ENCODE measurements around the gene HMG20A. TPM values are rescaled to one million over a fixed set of nuclear protein-coding genes. Genes with fewer than 3 reads are reported as not detected.
"Not testable (repeated sequence)": the region's sequence is repeated elsewhere in the genome, so short reads cannot be mapped to it uniquely, and the experiment has no call there.

The HMG20A gene
- total RNA-seq, 2 donors from 2014 or later: 15.9 to 51.4 TPM

DNA sequence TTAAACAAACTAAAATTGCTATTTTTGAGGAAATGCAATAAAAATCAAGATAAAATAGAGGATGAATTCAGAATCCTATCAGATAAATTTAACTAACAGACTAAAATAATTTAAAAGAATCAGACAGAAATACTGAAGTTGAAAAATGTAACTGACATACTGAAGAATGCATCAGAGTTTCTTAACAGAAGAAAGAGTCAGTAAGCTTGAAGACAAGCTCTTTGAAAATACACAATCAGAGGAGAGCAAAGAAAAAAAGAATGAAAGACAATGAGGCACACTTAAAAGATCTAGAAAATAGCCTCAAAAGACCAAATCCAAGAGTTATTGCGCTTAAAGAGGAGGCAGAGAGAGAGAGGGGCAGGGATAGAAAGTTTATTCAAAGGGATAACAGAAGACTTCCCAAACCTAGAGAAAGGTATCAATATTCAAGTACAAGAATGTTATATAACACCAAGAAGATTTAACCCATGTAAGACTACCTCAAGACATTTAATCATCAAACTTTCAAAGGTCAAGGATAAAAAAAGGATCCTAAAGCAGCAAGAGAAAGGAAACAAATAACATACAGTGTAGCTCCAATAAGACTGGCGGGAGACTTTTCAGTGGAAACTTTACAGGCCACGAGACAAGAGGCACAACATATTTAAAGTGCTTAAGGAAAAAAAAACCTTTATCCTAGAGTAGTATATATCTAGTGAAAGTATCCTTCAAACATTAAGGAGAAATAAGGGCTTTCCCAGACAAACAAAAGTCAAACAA lies 25.5 kb upstream of the HMG20A start:
- 96% methylated on average over 3 of the region's 3 CpGs for WGBS

DNA sequence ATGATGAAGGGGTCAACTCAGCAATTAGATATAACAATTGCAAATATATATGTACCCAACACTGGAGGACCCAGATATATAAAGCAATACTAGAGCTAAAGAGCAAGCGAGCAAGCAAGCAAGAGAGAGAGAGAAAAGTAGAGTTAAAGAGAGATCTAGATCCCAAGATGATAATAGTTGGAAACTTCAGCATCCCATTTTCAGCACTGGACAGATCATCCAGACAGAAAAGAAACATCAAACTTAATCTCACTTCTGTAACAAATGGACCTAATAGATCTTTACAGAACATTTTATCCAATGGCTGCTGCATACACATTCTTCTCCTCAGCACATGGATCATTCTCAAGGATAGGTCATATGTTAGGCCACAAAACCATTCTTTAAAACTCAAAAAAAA lies 24.0 kb upstream of the HMG20A start:
- H3K36me3 ChIP-seq: no peaks in the 10 kb centered on the region
- WGBS: 98% methylated on average over 1 of the region's 1 CpG
- H3K27me3 ChIP-seq (replicated peaks; ENCODE audit: insufficient read depth): no peaks in the 10 kb centered on the region
- TF ChIP-seq POLR2A (IDR thresholded peaks at IDR 0.05) (no peak), POLR2AphosphoS5 (IDR thresholded peaks at IDR 0.05) (no peak)
- TF ChIP-seq, protein P1, sequence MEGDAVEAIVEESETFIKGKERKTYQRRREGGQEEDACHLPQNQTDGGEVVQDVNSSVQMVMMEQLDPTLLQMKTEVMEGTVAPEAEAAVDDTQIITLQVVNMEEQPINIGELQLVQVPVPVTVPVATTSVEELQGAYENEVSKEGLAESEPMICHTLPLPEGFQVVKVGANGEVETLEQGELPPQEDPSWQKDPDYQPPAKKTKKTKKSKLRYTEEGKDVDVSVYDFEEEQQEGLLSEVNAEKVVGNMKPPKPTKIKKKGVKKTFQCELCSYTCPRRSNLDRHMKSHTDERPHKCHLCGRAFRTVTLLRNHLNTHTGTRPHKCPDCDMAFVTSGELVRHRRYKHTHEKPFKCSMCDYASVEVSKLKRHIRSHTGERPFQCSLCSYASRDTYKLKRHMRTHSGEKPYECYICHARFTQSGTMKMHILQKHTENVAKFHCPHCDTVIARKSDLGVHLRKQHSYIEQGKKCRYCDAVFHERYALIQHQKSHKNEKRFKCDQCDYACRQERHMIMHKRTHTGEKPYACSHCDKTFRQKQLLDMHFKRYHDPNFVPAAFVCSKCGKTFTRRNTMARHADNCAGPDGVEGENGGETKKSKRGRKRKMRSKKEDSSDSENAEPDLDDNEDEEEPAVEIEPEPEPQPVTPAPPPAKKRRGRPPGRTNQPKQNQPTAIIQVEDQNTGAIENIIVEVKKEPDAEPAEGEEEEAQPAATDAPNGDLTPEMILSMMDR (IDR thresholded peaks at IDR 0.05): no peak
- DNase-seq (ENCODE audit: low spot score): no peak
- no peaks in the 10 kb centered on the region for H3K9me3 ChIP-seq
- intact Hi-C loops (cut with DNase I): no loop called here
- H3K4me1 ChIP-seq (replicated peaks): no peaks in the 10 kb centered on the region
- no peak overlapping the region for H3K4me3 ChIP-seq
- H3K27ac ChIP-seq: no peak overlapping the region

More for the DNA sequence above, 25.5 kb upstream of the HMG20A start:
- Histone ChIP-seq H3K27ac (no peak overlapping the region), H3K27me3 (replicated peaks; ENCODE audit: insufficient read depth) (no peaks in the 10 kb centered on the region), H3K36me3 (no peaks in the 10 kb centered on the region), H3K4me1 (replicated peaks) (no peaks in the 10 kb centered on the region), H3K4me3 (no peak overlapping the region), H3K9me3 (no peaks in the 10 kb centered on the region)
- TF ChIP-seq POLR2AphosphoS5 (IDR thresholded peaks at IDR 0.05) (no peak), POLR2A (IDR thresholded peaks at IDR 0.05) (no peak)
- TF ChIP-seq, protein P1 (IDR thresholded peaks at IDR 0.05): no peak
- no peak for DNase-seq (ENCODE audit: low spot score)
- intact Hi-C loops (cut with DNase I): no loop called here

DNA sequence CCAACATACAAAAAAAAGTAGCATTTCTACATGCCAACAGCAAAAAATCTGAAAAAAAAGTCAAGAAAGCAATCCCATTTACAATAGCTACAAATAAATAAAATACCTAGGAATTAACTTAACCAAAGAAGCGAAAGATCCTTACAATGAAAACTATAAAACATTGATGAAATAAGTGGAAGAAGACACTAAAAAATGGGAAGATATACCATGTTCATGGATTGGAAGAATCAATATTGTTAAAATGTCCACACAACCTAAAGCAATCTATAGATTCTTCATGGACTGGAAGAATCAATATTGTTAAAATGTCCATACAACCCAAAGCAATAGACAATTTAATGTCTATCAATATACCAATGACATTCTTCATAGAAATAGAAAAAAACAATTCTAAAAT lies 21.8 kb upstream of the HMG20A start:
- no peak for TF ChIP-seq POLR2A (IDR thresholded peaks at IDR 0.05)
- no peak for TF ChIP-seq POLR2AphosphoS5 (IDR thresholded peaks at IDR 0.05)
- TF ChIP-seq, protein P1 (IDR thresholded peaks at IDR 0.05): no peak
- Histone ChIP-seq H3K4me3 (no peak overlapping the region), H3K36me3 (no peaks in the 10 kb centered on the region), H3K27ac (no peak overlapping the region), H3K9me3 (no peaks in the 10 kb centered on the region), H3K27me3 (replicated peaks; ENCODE audit: insufficient read depth) (no peaks in the 10 kb centered on the region), H3K4me1 (replicated peaks) (no peaks in the 10 kb centered on the region)
- WGBS: 91% methylated on average over 1 of the region's 1 CpG
- intact Hi-C loops (cut with DNase I): no loop called here
- no peak for DNase-seq (ENCODE audit: low spot score)

DNA sequence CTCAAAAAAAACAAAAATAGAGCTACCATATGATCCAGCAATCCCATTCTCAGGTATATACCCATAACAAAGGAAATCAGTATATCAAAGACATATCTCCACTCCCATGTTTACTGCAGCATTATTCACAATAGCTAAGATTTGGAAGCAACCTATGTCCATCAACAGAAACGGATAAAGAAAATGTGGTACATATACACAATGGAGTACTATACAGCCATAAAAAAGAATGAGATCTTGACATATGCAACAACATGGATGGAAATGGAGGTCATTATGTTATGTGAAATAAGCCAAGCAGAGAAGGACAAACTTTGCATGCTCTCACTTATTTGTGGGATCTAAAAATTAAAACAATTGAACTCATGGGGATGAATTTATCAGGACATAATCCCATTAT lies 20.4 kb upstream of the HMG20A start:
- Histone ChIP-seq H3K36me3 (no peaks in the 10 kb centered on the region), H3K4me3 (no peak overlapping the region), H3K27me3 (replicated peaks; ENCODE audit: insufficient read depth) (no peaks in the 10 kb centered on the region), H3K9me3 (no peaks in the 10 kb centered on the region), H3K27ac (no peak overlapping the region), H3K4me1 (replicated peaks) (no peaks in the 10 kb centered on the region)
- TF ChIP-seq, protein P1 (IDR thresholded peaks at IDR 0.05): no peak
- TF ChIP-seq POLR2A (IDR thresholded peaks at IDR 0.05) (no peak), POLR2AphosphoS5 (IDR thresholded peaks at IDR 0.05) (no peak)
- WGBS: 97% methylated on average over 1 of the region's 1 CpG
- DNase-seq (ENCODE audit: low spot score): no peak
- intact Hi-C loops (cut with DNase I): no loop called here

DNA sequence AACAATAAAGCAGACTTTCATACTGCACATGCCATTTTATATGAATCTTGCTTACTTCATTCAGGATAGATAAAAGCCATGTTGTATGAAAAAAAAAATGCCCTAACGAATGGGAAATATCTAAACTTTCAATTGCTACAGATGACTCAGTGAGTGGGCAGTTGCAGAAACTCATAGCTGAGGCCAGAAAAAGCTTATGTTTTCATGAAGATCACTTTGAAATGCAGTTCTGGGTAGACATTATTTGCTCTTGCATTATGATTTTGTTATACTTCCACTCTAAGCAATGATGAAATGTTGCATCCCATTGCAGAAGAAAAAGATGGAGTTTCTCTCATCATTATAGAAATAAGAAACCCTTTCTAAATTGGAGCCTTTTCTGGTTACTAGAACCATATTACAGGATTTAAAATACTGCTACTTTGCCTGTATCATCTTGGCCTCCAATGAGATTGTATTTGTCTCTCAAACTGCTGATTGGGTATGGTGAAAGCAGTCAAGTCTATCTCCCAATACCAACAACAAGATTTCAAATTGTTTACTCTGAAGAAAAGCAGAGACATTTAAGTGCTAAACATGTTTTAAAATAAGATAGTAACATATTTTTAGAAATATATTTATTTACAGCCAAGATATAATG lies 17.8 kb upstream of the HMG20A start:
- H3K27me3 ChIP-seq (replicated peaks; ENCODE audit: insufficient read depth): no peaks in the 10 kb centered on the region
- no peak for TF ChIP-seq POLR2AphosphoS5 (IDR thresholded peaks at IDR 0.05)
- TF ChIP-seq POLR2A (IDR thresholded peaks at IDR 0.05): no peak
- TF ChIP-seq, protein P1 (IDR thresholded peaks at IDR 0.05): no peak
- H3K36me3 ChIP-seq: no peaks in the 10 kb centered on the region
- no peak overlapping the region for H3K27ac ChIP-seq
- no peak for DNase-seq (ENCODE audit: low spot score)
- H3K4me3 ChIP-seq: no peak overlapping the region
- intact Hi-C loops (cut with DNase I): no loop called here
- 50% methylated on average over 1 of the region's 1 CpG for WGBS
- H3K4me1 ChIP-seq (replicated peaks): no peaks in the 10 kb centered on the region
- no peaks in the 10 kb centered on the region for H3K9me3 ChIP-seq

DNA sequence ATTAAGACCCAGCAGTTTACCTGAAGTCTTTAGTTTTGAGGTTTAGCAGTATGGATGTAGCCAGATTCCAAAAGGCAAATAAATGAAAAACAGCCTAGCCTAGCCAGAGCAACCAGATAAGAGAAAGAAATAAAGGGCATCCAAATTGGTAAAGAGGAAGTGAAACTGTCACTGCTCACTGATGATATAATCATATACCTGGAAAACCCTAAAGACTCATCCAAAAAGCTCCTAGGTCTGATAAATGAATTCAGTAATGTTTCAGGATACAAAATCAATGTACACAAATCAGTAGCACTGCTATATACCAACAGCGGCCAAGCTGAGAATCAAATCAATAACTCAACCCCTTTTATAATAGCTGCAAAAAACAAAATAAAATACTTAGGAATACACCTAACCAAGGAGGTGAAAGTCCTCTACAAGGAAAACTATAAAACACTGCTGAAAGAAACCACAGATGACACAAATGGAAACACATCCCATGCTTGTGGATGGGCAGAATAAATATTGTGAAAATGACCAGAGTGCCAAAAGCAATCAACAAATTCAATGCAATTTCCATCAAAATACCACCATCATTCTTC lies 14.4 kb upstream of the HMG20A start:
- H3K4me1 ChIP-seq (replicated peaks); H3K27me3 ChIP-seq (replicated peaks; ENCODE audit: insufficient read depth); H3K27ac ChIP-seq; DNase-seq (ENCODE audit: low spot score); H3K9me3 ChIP-seq; H3K36me3 ChIP-seq; H3K4me3 ChIP-seq; intact Hi-C loops (cut with DNase I): not testable (repeated sequence)
- 100% methylated on average over 1 of the region's 1 CpG for WGBS

All from prostate gland (tissue), 2 donors.